Tibial artery (tissue), 4 donors: Measurements from ENCODE around the gene PLA2G12A.

Experiments used
- DNase-seq, 2 donors: peaks; one replicate each; pipeline ENCODE4 v3.0.0-alpha.2; 2019
- H3K27ac ChIP-seq, 2 donors: fragments of 200-600 bp; sonication (generic) in 1 of 2; 1 replicate in 1 of 2; 2 replicates in 1 of 2; pipeline ENCODE4 v1.5.1; 2018 to 2019; ENCODE audit warnings: mild to moderate bottlenecking in 1 of 2
- H3K27me3 ChIP-seq, 2 donors: fragments of 200-600 bp; sonication (generic) in 1 of 2; one replicate each; pipeline versions ENCODE4 v1.5.1 to v1.6.0; 2016 to 2019
- H3K36me3 ChIP-seq, 3 donors: fragments of 200-600 bp; sonication (generic) in 2 of 3; one replicate each; pipeline ENCODE4 v1.5.1; 2016 to 2019; ENCODE audit warnings: mild to moderate bottlenecking in 2 of 3
- H3K4me1 ChIP-seq, 4 donors: fragments of 200-600 bp; sonication (generic) in 2 of 4; 1 replicate in 3 of 4; 2 replicates in 1 of 4; pipeline ENCODE4 v1.5.1; 2016 to 2019
- H3K4me3 ChIP-seq, 2 donors: fragments of 200-600 bp; sonication (generic) in 1 of 2; 1 replicate in 1 of 2; 2 replicates in 1 of 2; pipeline ENCODE4 v1.5.1; 2018 to 2019; ENCODE audit warnings: mild to moderate bottlenecking in 2 of 2
- H3K9me3 ChIP-seq, 3 donors: fragments of 200-600 bp; sonication (generic) in 1 of 3; one replicate each; pipeline ENCODE4 v1.5.1; 2016 to 2019
- intact Hi-C: fragments of 100-400 bp; cut with DNase I; formaldehyde crosslinking; loops from one replicate; pipeline ENCODE4 v1.15.0; 2023; ENCODE audit warnings: low total_unique reads
- TF ChIP-seq, protein P1 (sequence below), 2 experiments: fragments of 200-600 bp in 1 of 2; fragments of 450-650 bp in 1 of 2; IDR thresholded peaks; one replicate each; pipeline ENCODE4 v1.5.1; 2017 to 2019; ENCODE audit warnings: antibody characterized with exemption in 2 of 2, mild to moderate bottlenecking in 1 of 2, moderate library complexity in 1 of 2

The PLA2G12A gene

DNA sequence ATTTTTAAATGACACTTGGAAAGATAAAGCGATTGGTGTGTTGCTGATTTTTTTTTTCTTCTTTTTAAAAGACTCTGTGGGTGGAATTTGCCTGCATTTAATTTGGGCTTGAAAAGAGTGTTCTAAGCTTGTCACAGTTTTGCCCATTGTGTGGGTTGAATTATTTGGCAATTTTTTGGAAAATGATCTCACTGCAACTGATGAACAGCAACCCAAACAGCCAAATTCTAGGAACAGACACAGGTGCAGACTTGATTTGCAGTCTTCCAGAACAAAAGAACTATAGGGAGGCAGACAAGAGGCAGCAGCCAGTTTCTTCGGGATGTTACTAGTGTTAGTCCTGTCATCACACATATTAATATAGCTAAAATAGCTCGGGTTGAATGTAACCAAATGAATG, 67.1 kb downstream of the PLA2G12A start:
- TF ChIP-seq, protein P1, sequence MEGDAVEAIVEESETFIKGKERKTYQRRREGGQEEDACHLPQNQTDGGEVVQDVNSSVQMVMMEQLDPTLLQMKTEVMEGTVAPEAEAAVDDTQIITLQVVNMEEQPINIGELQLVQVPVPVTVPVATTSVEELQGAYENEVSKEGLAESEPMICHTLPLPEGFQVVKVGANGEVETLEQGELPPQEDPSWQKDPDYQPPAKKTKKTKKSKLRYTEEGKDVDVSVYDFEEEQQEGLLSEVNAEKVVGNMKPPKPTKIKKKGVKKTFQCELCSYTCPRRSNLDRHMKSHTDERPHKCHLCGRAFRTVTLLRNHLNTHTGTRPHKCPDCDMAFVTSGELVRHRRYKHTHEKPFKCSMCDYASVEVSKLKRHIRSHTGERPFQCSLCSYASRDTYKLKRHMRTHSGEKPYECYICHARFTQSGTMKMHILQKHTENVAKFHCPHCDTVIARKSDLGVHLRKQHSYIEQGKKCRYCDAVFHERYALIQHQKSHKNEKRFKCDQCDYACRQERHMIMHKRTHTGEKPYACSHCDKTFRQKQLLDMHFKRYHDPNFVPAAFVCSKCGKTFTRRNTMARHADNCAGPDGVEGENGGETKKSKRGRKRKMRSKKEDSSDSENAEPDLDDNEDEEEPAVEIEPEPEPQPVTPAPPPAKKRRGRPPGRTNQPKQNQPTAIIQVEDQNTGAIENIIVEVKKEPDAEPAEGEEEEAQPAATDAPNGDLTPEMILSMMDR (IDR thresholded peaks at IDR 0.05): no peak
- no peak for DNase-seq
- Histone ChIP-seq H3K4me3 (no peak overlapping the region), H3K4me1 (no peaks in the 10 kb centered on the region), H3K27me3 (no peaks in the 10 kb centered on the region), H3K27ac (no peak overlapping the region), H3K36me3 (no peaks in the 10 kb centered on the region), H3K9me3 (no peaks in the 10 kb centered on the region)
- intact Hi-C loops: no loop called here

DNA sequence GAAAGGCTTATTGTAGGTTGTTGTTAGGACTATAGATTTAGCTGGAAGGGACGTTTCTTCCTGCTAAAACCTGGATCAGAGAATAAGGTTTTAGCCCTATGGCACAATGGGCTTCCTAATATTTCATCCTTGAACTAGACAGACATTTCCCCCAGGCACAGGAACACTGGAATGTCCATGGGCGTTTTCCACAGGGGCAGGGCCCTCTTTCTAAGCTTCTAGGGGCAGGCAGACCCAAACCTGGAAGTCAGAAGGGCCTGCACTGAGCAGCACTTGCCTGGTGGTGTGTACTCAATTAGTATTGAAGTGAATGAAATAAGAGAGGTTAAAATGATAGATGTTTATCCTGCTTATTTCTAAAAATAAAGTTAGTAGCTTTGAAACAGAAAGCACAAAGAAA, 67.8 kb downstream of the PLA2G12A start:
- TF ChIP-seq, protein P1 (IDR thresholded peaks at IDR 0.05): no peak
- Histone ChIP-seq H3K27ac (no peak overlapping the region), H3K36me3 (no peaks in the 10 kb centered on the region), H3K4me3 (no peak overlapping the region), H3K9me3 (no peaks in the 10 kb centered on the region), H3K27me3 (no peaks in the 10 kb centered on the region), H3K4me1 (no peaks in the 10 kb centered on the region)
- DNase-seq: no peak
- intact Hi-C loops: no loop called here
